Keratinocyte (primary cell): ENCODE measurements around the gene F5. TPM values are rescaled to one million over a fixed set of nuclear protein-coding genes. Genes with fewer than 3 reads are reported as not detected.

ENCODE experiments used
- DNase-seq: peaks from one replicate; pipeline ENCODE4 v3.0.0-alpha.2; 2011; ENCODE audit warnings: low read depth, missing footprints, low spot score
- FAIRE-seq: peaks from 2 replicates; lab custom pipeline; 2011; peaks lifted over from hg19 to GRCh38; lab: Jason Lieb, UNC
- H2AFZ ChIP-seq: 2 replicates; pipeline ENCODE4 v1.6.0; 2012; ENCODE audit warnings: low read length, control low read depth, inconsistent platforms; ENCODE audit not compliant: control insufficient read depth
- H3K27ac ChIP-seq: 2 replicates; pipeline ENCODE4 v1.5.1; 2011; ENCODE audit warnings: low read length; ENCODE audit not compliant: control insufficient read depth, insufficient read depth
- H3K27me3 ChIP-seq: 3 replicates; pipeline ENCODE4 v1.6.0; 2011; ENCODE audit warnings: low read length; ENCODE audit not compliant: control insufficient read depth, insufficient read depth; ENCODE audit errors: extremely low read depth
- H3K36me3 ChIP-seq, 2 experiments: 2 replicates in 1 of 2; 3 replicates in 1 of 2; pipeline ENCODE4 v1.5.1; 2011; ENCODE audit warnings: low read length in 2 of 2, mild to moderate bottlenecking in 1 of 2; ENCODE audit not compliant: control insufficient read depth in 2 of 2, insufficient read depth in 2 of 2; ENCODE audit errors: extremely low read depth in 1 of 2
- H3K4me1 ChIP-seq: 3 replicates; pipeline ENCODE4 v1.5.1; 2011; ENCODE audit warnings: low read length; ENCODE audit not compliant: control insufficient read depth, insufficient read depth; ENCODE audit errors: extremely low read depth
- H3K4me2 ChIP-seq: 3 replicates; pipeline ENCODE4 v1.6.0; 2011; ENCODE audit warnings: low read depth, low read length; ENCODE audit not compliant: control insufficient read depth, insufficient read depth; ENCODE audit errors: extremely low read depth
- H3K4me3 ChIP-seq, 3 experiments: fragments of 200-600 bp in 1 of 3; sonication (generic) in 1 of 3; 2 replicates in 2 of 3; 3 replicates in 1 of 3; pipeline ENCODE4 v1.5.1; 2011 to 2016; ENCODE audit warnings: low read length in 3 of 3, mild to moderate bottlenecking in 3 of 3, control low read depth in 2 of 3, inconsistent platforms in 1 of 3, low read depth in 1 of 3, mixed read lengths in 1 of 3, mixed run types in 1 of 3, moderate library complexity in 1 of 3; ENCODE audit not compliant: control insufficient read depth in 2 of 3, insufficient read depth in 2 of 3; ENCODE audit errors: extremely low read depth in 1 of 3
- H3K79me2 ChIP-seq: 2 replicates; pipeline ENCODE4 v1.6.0; 2012; ENCODE audit warnings: low read length; ENCODE audit not compliant: control insufficient read depth, insufficient read depth
- H3K9ac ChIP-seq: 3 replicates; pipeline ENCODE4 v1.6.0; 2011; ENCODE audit warnings: low read length; ENCODE audit not compliant: control insufficient read depth, insufficient read depth; ENCODE audit errors: extremely low read depth
- H3K9me1 ChIP-seq: 3 replicates; pipeline ENCODE4 v1.6.0; 2011; ENCODE audit warnings: low read length; ENCODE audit not compliant: control insufficient read depth, insufficient read depth; ENCODE audit errors: extremely low read depth
- H3K9me3 ChIP-seq: 2 replicates; pipeline ENCODE4 v1.5.1; 2012; ENCODE audit warnings: low read depth, low read length; ENCODE audit not compliant: control insufficient read depth
- H4K20me1 ChIP-seq: 3 replicates; pipeline ENCODE4 v1.6.0; 2011; ENCODE audit warnings: low read length; ENCODE audit not compliant: control insufficient read depth, insufficient read depth; ENCODE audit errors: extremely low read depth
- EZH2 ChIP-seq: IDR thresholded peaks from one replicate; pipeline ENCODE4 v1.6.1; 2012; ENCODE audit warnings: inconsistent platforms, mild to moderate bottlenecking, low read length, moderate library complexity
- dilution Hi-C: fragments of 300-500 bp; cut with MboI; formaldehyde crosslinking; loops from one replicate; pipeline ENCODE4 v1.7.0; 2020; ENCODE audit warnings: low sequenced_read_pairs; ENCODE audit not compliant: extremely low pct_ligation_motif_present
- polyA plus RNA-seq, 5 experiments: library from polyadenylated mRNA; depleted of rRNA in 3 of 5; stranded (reverse) in 3 of 5; stranded (forward) in 1 of 5; unstranded in 1 of 5; fragments of >200 nt; gene quantifications; 1 replicate in 1 of 5; 2 replicates in 3 of 5; 3 replicates in 1 of 5; pipeline versions ENCODE4 v1.2.1 to v1.2.3, GENCODE V29; 2011 to 2012; ENCODE audit warnings: missing spikeins in 2 of 5, low read depth in 1 of 5, low replicate concordance in 1 of 5
- TF ChIP-seq, protein P1 (sequence below), 3 experiments: IDR thresholded peaks in 1 of 3; conservative IDR thresholded peaks in 1 of 3; optimal IDR thresholded peaks in 1 of 3; 2 replicates in 2 of 3; 3 replicates in 1 of 3; pipeline versions ENCODE3 to v1.5.1; 2011; ENCODE audit warnings: low read length in 3 of 3, mild to moderate bottlenecking in 3 of 3, moderate library complexity in 2 of 3, control low read depth in 1 of 3, inconsistent platforms in 1 of 3; ENCODE audit not compliant: insufficient read depth in 2 of 3; ENCODE audit errors: extremely low read depth in 1 of 3

The F5 gene
- polyA plus RNA-seq, 1 donor (not counting 4 experiments of a cell fraction or from before 2014, with no cell fraction given): 0.01 TPM

GRCh38 chr1:169630006-169630405 is 43.7 kb upstream of the F5 start, which contains the start of gene SELP:
TSS of gene SELP (minus strand) at chr1:169630124. CDS start at chr1:169630074, 50 bp downstream.
- Histone ChIP-seq H3K4me1 (no peaks in the 10 kb centered on the region), H3K4me3 (no peak within 1 kb of the TSS), H3K9me3 (no peaks in the 10 kb centered on the region), H2AFZ (no peak within 1 kb of the TSS), H4K20me1 (no peaks in the 10 kb centered on the region), H3K27ac (no peak within 1 kb of the TSS), H3K79me2 (no peaks in the 10 kb centered on the region), H3K9me1 (no peaks in the 10 kb centered on the region), H3K36me3 (no peaks in the 10 kb centered on the region), H3K4me2 (no peak within 1 kb of the TSS), H3K27me3 (no peaks in the 10 kb centered on the region), H3K9ac (no peak within 1 kb of the TSS)
- DNase-seq: no peak
- FAIRE-seq: no peak
- no peak for TF ChIP-seq EZH2
- TF ChIP-seq, protein P1, sequence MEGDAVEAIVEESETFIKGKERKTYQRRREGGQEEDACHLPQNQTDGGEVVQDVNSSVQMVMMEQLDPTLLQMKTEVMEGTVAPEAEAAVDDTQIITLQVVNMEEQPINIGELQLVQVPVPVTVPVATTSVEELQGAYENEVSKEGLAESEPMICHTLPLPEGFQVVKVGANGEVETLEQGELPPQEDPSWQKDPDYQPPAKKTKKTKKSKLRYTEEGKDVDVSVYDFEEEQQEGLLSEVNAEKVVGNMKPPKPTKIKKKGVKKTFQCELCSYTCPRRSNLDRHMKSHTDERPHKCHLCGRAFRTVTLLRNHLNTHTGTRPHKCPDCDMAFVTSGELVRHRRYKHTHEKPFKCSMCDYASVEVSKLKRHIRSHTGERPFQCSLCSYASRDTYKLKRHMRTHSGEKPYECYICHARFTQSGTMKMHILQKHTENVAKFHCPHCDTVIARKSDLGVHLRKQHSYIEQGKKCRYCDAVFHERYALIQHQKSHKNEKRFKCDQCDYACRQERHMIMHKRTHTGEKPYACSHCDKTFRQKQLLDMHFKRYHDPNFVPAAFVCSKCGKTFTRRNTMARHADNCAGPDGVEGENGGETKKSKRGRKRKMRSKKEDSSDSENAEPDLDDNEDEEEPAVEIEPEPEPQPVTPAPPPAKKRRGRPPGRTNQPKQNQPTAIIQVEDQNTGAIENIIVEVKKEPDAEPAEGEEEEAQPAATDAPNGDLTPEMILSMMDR (optimal IDR thresholded peaks at IDR 0.05 in 1 of 3, IDR thresholded peaks at IDR 0.05 in 1 of 3, conservative IDR thresholded peaks at IDR 0.05 in 1 of 3; ENCODE audit: extremely low read depth in 1 of 3, insufficient read depth in 2 of 3, low read length in 3 of 3): no peak
- dilution Hi-C loops: no loop called here

GRCh38 chr1:169624912-169625311 is 38.6 kb upstream of the F5 start:
- Histone ChIP-seq H3K27me3 (peaks cover 4% of the 10 kb centered on the region), H3K4me3 (no peak overlapping the region), H3K79me2 (no peaks in the 10 kb centered on the region), H3K4me1 (no peaks in the 10 kb centered on the region), H3K9ac (no peak overlapping the region), H4K20me1 (no peaks in the 10 kb centered on the region), H3K9me3 (no peaks in the 10 kb centered on the region), H3K36me3 (no peaks in the 10 kb centered on the region), H2AFZ (no peak overlapping the region), H3K4me2 (no peak overlapping the region), H3K9me1 (no peaks in the 10 kb centered on the region), H3K27ac (no peak overlapping the region)
- FAIRE-seq (no peak), DNase-seq (no peak)
- TF ChIP-seq, protein P1 (optimal IDR thresholded peaks at IDR 0.05 in 1 of 3, IDR thresholded peaks at IDR 0.05 in 1 of 3, conservative IDR thresholded peaks at IDR 0.05 in 1 of 3; ENCODE audit: extremely low read depth in 1 of 3, insufficient read depth in 2 of 3, low read length in 3 of 3): no peak
- no peak for TF ChIP-seq EZH2
- dilution Hi-C loops: no loop called here
